ENCODE results near the gene NCOR2.

Gene NCOR2

GRCh38 chr12:124566997-124567672 is at the start of gene NCOR2:
Gene NCOR2 (minus strand): TSS chr12:124567612. CDS start chr12:124495251, 72,361 bp downstream.
- peak in 1 of 2 donors; percentile 27 for DNase-seq (ENCODE audit: low read depth in 1 of 2, low spot score in 1 of 2)

- DNase-seq (ENCODE audit: low read depth in 1 of 2, low spot score in 1 of 2): no peak
These were observed 49.2 kb upstream of the NCOR2 start for GRCh38 chr12:124616394-124617221.

GRCh38 chr12:124614512-124615292 is 47.3 kb upstream of the NCOR2 start:
- no peak for DNase-seq (ENCODE audit: low read depth in 1 of 2, low spot score in 1 of 2)

DNA sequence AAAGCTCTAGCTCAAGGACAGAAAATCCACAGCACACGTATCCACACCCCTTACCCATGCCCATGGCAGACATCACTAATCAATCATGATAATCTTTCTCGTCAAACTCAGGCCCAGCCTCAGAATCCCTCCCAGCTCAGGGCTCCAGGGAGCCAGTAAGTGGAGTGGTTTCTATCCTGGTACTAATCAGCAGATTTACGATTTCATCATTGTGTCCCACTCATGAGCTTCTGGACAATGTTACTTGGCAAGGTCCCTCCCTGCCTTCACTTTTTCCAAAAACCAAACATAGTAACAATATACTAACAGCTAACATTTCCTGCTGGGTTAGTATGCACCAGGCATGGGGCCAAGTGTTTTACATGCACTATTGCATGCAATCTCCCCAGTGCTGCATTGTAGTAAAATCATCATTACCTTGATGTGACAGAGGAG is 45.8 kb upstream of the NCOR2 start:
- DNase-seq (ENCODE audit: low read depth in 1 of 2, low spot score in 1 of 2): no peak

GRCh38 chr12:124612410-124612680 is 44.9 kb upstream of the NCOR2 start:
- no peak for DNase-seq (ENCODE audit: low read depth in 1 of 2, low spot score in 1 of 2)

DNA sequence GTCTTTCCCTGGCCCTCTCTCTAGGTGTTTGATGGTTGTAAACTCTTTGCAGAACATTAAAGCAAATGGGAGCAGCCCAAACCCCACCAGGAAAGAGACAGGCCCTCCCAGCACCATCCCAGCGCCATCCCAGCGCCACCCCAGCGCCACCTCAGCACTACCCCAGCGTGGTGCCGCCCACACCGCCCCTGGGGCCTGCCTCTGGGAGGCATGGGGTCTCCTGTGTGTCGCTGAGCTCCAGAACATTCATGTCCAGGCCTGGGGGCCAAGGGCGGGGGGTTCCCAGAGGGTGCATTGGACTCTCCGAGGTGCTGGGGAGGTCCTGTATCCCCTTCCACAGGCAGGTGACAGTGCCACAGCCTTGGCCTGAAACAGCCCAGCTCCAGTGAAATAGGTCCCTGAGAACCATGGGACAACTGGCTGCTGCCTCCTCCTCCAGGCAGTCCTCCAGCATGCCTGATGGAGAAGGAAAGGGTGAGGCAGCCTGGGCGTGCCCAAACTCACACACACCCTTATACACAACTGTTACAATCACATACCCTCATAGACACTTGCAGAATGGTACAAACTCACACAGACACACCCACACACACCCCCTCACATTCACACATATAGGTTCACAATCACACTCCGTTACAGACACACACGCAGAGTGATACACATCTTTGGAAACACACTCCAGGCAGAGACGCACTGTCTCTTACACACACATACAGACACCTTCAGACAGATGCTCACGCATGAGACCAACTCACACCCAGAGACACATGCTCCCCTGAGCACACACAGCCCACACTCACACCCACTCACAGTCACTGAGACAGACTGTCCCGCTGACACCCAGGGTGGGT is 44.4 kb upstream of the NCOR2 start:
- no peak for DNase-seq (ENCODE audit: low read depth in 1 of 2, low spot score in 1 of 2)

GRCh38 chr12:124610629-124611558 is 43.5 kb upstream of the NCOR2 start:
- DNase-seq (ENCODE audit: low read depth in 1 of 2, low spot score in 1 of 2): no peak

GRCh38 chr12:124610021-124610612 is 42.7 kb upstream of the NCOR2 start:
- DNase-seq (ENCODE audit: low read depth in 1 of 2, low spot score in 1 of 2): no peak

DNA sequence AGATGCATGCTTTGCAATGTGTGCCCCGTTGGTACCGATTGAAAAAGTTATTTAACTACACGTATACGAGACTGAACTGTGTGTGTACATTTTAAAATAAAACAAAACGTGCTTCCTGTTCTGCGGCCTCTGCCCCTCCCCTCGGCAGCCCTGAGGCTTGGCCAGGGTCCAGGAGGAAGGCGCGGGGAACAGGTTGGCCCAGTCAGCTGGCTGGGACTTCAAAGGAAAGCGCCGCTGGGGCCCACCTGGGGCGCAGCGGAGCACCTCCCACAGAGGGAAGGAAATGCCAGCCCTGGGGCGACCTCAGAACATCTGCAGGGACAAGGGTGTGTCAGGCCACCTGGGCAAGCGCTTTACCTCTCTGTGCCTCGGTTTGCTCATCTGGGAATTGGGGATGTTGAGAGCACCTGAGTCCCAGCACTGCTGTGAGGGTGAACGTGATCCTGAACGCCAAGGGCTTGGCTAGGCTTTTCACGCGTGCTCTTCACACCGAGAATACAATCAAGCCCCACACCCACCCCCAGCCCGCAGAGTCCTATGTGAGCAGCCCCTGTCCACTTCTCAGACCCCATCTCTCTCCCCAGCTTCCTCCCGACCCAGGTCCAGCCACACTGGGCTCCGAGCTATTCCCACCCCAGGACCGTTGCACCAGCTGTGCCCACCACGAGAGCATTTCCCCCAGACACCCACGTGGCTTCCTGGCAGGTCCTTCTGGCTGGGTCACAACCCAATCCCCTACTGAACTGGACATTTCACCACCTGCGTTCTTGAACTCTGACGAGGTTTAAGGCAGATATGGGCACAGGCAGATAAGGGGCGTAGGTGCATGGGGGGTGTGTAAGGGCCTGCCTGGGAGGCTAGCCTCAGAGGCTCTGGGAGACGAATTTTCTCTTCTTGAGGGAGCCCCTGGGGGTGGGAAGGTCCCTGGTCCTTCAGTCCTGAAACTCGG is 41.9 kb upstream of the NCOR2 start:
- peak; percentile 64 to 82 for DNase-seq (ENCODE audit: low read depth in 1 of 2, low spot score in 1 of 2)

- DNase-seq (ENCODE audit: low read depth in 1 of 2, low spot score in 1 of 2): no peak
These were observed 41.0 kb upstream of the NCOR2 start for GRCh38 chr12:124608450-124608870.

GRCh38 chr12:124607681-124608425 is 40.4 kb upstream of the NCOR2 start:
- DNase-seq (ENCODE audit: low read depth in 1 of 2, low spot score in 1 of 2): no peak

DNA sequence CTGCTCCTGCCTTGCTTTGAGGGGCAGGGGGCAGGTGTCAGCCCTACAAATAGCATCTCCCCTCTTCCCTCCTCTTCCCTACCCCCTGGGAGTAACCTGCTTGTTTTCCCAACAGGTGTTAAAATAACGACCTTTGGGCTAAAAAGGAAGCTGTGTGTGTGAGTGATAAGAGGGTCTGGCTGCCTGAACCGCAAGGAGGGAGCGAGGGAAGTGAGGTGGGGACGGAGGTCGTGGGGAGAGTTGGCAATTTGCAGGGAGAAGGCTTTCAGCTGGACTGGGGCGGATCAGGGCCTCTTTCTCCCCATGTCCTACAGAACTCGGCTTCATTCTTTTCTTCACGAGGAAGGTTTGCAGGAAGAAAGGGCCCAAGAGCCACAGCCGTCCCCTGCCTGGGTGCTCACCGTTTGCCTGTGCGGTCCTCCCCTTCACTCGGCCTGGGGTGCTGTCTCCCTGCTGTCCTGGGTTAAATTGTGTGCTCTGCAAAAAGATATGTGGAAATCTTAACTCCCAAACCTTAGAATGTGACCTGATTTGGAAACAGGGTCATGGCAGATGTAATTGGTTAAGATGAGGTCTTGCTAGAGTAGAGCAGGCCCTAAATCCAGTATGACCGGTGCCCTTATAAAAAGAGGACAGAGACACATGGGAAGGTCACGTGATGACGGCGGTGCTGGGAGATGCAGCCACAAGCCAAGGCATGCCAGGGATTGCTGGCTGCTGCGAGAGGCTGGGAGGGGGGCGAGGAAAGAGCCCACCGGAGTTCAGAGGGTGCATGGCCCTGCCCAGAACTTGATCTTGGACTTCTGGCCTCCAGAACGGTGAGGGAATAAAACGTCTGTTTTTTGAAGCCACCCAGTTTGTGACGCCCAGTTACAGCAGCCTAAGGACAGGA is 38.7 kb upstream of the NCOR2 start:
- no peak for DNase-seq (ENCODE audit: low read depth in 1 of 2, low spot score in 1 of 2)

GRCh38 chr12:124605150-124605882 is 37.9 kb upstream of the NCOR2 start:
- no peak for DNase-seq (ENCODE audit: low read depth in 1 of 2, low spot score in 1 of 2)

- DNase-seq (ENCODE audit: low read depth in 1 of 2, low spot score in 1 of 2): no peak
These were observed 36.9 kb upstream of the NCOR2 start for GRCh38 chr12:124604264-124604680.

DNA sequence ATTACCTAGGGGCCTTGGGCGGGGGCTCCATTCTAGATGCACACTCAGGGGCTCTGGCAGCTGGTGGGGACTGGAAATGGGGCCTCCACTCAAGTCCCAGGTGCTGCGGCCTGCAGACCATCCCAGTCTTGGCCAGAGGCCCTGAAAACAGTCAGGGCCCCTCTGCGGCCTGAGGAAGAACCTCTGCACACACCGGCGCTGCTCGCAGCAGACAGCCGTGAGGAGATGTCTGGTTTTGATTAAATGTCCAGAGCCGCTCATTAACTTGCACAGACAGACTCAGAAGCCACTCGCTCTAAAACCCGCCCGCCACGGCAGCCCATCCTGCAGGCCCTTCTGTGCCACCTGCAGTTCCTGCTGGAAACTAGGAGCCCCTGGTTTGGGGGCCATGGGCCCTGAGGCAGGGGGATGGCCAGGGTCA is 36.4 kb upstream of the NCOR2 start:
- no peak for DNase-seq (ENCODE audit: low read depth in 1 of 2, low spot score in 1 of 2)

DNA sequence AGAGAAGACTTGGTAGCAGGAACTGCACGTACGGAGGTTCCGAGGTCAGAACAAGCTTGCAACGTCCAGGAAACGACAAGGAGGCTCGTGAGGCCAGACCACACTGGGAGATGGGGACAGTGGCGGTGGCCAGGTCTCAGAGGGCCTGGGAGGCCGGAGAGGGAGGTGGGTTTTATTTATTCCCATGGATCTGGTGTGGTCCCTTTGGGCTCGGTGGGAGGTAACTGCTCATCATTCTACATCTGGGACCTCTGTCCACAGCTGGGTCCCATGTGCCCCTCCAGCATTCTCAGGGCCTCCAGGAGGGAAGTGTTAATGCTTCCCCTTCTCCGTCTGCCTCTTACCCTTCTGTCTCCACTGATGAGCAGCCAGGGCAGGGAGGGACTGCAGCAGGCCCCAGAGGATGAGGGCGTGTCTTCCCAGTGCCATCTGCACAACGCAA is 35.7 kb upstream of the NCOR2 start:
- no peak for DNase-seq (ENCODE audit: low read depth in 1 of 2, low spot score in 1 of 2)
